NCI-H82 (cell line): ENCODE results near the gene SMC6.

ENCODE experiments used
- DNase-seq: peaks from one replicate; lab custom pipeline; 2025; lab: John Stamatoyannopoulos, UW

SMC6 gene

GRCh38 chr2:17616405-17616804, 137.2 kb downstream of the SMC6 start:
- DNase-seq = no peak

GRCh38 chr2:17615728-17616351, 137.8 kb downstream of the SMC6 start:
- no peak for DNase-seq

GRCh38 chr2:17615147-17615546, 138.5 kb downstream of the SMC6 start:
- DNase-seq = no peak

DNA sequence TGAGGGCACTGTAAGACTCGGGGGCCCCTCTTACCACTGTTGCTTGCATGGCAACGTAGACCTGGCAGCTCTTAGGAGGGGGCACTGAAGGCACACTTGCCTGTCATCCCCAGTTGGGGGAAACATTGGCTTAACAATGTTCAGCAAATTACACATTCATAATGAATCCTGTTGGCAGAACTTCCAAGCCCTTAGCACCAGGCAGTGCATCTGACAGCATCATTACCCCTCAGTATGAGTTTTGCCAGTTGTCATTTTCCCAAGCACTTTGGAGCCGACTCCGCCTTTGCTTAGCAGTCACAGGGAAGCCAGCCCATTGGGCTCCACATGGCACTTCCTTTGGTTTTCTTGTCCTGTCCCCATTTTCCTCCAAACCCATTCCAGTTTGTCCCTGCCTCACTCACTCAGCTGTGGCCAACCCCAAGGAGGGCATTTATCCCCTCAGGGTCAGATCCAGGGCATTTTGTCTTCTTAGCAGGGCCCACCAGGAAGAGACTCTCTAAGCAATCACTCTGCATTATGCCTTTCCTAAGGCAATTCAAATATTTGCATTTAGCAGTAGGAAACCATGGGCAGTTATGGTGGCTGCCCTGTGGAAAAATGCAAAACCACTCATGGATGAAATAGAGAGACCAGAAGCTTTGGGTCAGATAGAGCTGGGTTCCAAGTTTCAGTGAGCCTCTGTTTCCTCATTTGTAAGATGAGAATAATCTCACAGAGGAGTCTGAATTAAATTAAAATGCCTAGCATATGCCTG, 139.3 kb downstream of the SMC6 start:
- DNase-seq = no peak
